PC-3 (cell line): ENCODE data around the gene KCTD1. TPM values are rescaled to one million over a fixed set of nuclear protein-coding genes. Genes with fewer than 3 reads are reported as not detected.

ENCODE experiments used
- ATAC-seq: fragments of 200-7000 bp; cut with Tn5 transposase; 2 replicates; pipeline ENCODE4 v1.9.1; 2020; ENCODE audit warnings: mild to moderate bottlenecking, moderate library complexity
- BruUV-seq: library from RNA; stranded (reverse); fragments of 400-500 nt; replicated peaks from 2 replicates; lab custom pipeline; 2021; lab: Mats Ljungman, UMichigan
- CTCF ChIA-PET: fragments of 300-600 bp; sonication (Branson Sonifier 250); formaldehyde crosslinking; loops from one replicate; lab custom pipeline; 2022; ENCODE audit warnings: antibody characterized with exemption; lab: Charles Lee
- POLR2A ChIA-PET: fragments of 300-600 bp; sonication (Branson Sonifier 250); formaldehyde crosslinking; loops from one replicate; lab custom pipeline; 2022; ENCODE audit warnings: antibody characterized with exemption; ENCODE audit not compliant: unreplicated experiment; lab: Charles Lee
- DNase-seq: peaks from one replicate; pipeline ENCODE4 v3.0.0-alpha.2; 2015
- H2AFZ ChIP-seq: fragments of 300-600 bp; sonication (generic); 2 replicates; pipeline ENCODE4 v1.6.0; 2016; ENCODE audit warnings: antibody characterized with exemption, low read length
- H3F3A ChIP-seq: fragments of 300-600 bp; sonication (generic); one replicate; pipeline ENCODE4 v1.6.0; 2017; ENCODE audit warnings: antibody characterized with exemption, low read length, control low read depth, mild to moderate bottlenecking; ENCODE audit not compliant: unreplicated experiment
- H3K27ac ChIP-seq: fragments of 300-600 bp; sonication (generic); 2 replicates; pipeline ENCODE4 v1.5.1; 2016; ENCODE audit warnings: mild to moderate bottlenecking, low read length
- H3K27me3 ChIP-seq: fragments of 300-600 bp; sonication (generic); 2 replicates; pipeline ENCODE4 v1.6.1; 2016; ENCODE audit warnings: low read length, mixed read lengths
- H3K36me3 ChIP-seq: fragments of 300-600 bp; sonication (generic); 2 replicates; pipeline ENCODE4 v1.6.1; 2016; ENCODE audit warnings: low read depth, mixed run types, low read length, mixed read lengths
- H3K4me1 ChIP-seq: fragments of 300-600 bp; sonication (generic); 2 replicates; pipeline ENCODE4 v1.5.1; 2016; ENCODE audit warnings: low read length; ENCODE audit not compliant: insufficient read depth
- H3K4me2 ChIP-seq: fragments of 300-600 bp; sonication (generic); 2 replicates; pipeline ENCODE4 v1.6.0; 2016; ENCODE audit warnings: low read length
- H3K4me3 ChIP-seq: fragments of 300-600 bp; sonication (generic); 2 replicates; pipeline ENCODE4 v1.5.1; 2016; ENCODE audit warnings: mild to moderate bottlenecking, low read length, mixed read lengths
- H3K79me2 ChIP-seq: fragments of 300-600 bp; sonication (generic); 2 replicates; pipeline ENCODE4 v1.6.1; 2017; ENCODE audit warnings: low read length, mixed read lengths
- H3K9ac ChIP-seq: fragments of 300-600 bp; sonication (generic); 2 replicates; pipeline ENCODE4 v1.6.0; 2016; ENCODE audit warnings: mild to moderate bottlenecking, low read length
- H3K9me2 ChIP-seq: fragments of 300-600 bp; sonication (generic); replicated peaks from 2 replicates; pipeline ENCODE4 v1.6.1; 2016; ENCODE audit warnings: mixed run types, low read length, mixed read lengths
- H3K9me3 ChIP-seq: fragments of 300-600 bp; sonication (generic); 2 replicates; pipeline ENCODE4 v1.6.1; 2016; ENCODE audit warnings: low read length, mixed read lengths
- H4K20me1 ChIP-seq: fragments of 300-600 bp; sonication (generic); 2 replicates; pipeline ENCODE4 v1.6.1; 2016; ENCODE audit warnings: low read length, mixed read lengths
- CTCF ChIP-seq: fragments of 300-600 bp; sonication (generic); conservative IDR thresholded peaks from 2 replicates; pipeline ENCODE4 v1.5.1; 2017; ENCODE audit warnings: antibody characterized with exemption, low read depth, mild to moderate bottlenecking, low read length
- EZH2 ChIP-seq: fragments of 300-600 bp; sonication (generic); IDR thresholded peaks from one replicate; pipeline ENCODE4 v1.6.1; 2017; ENCODE audit warnings: antibody characterized with exemption, mild to moderate bottlenecking, low read length; ENCODE audit not compliant: unreplicated experiment
- EZH2phosphoT487 ChIP-seq: fragments of 300-600 bp; sonication (generic); IDR thresholded peaks from 2 replicates; pipeline ENCODE4 v1.6.1; 2018; ENCODE audit warnings: mild to moderate bottlenecking, antibody characterized with exemption, low read length, borderline replicate concordance
- intact Hi-C: fragments of 100-400 bp; cut with micrococcal nuclease; formaldehyde crosslinking; loops from 2 replicates; pipeline ENCODE4 v1.9.0; 2023
- total RNA-seq: library from RNA; depleted of rRNA; stranded (reverse); fragments of >200 nt; gene quantifications from 2 replicates; pipeline ENCODE4 v1.2.3, GENCODE V29; 2014

Gene KCTD1
- total RNA-seq, 1 experiment from 2014 or later = 15.8 TPM

- no peak for DNase-seq
- TF ChIP-seq EZH2 (no peak), CTCF (no peak)
- H3K36me3 ChIP-seq = no peaks in the 10 kb centered on the region
- no peak for ATAC-seq
- ChIA-PET POLR2A (no interaction called here), CTCF (no interaction called here)
- no peak overlapping the region for H3K27ac ChIP-seq
- intact Hi-C loops = loop anchor here (10.0 kb wide), 1 partner anchor 208 kb away; no protein-coding TSS in a partner anchor
- no peaks in the 10 kb centered on the region for H3K9me2 ChIP-seq
- no TSS peak for BruUV-seq
- H2AFZ ChIP-seq = no peak overlapping the region
- no peak overlapping the region for H3K4me2 ChIP-seq
- H3K4me3 ChIP-seq = no peak overlapping the region
- no peaks in the 10 kb centered on the region for H3K79me2 ChIP-seq
- no peaks in the 10 kb centered on the region for H4K20me1 ChIP-seq
- H3K9ac ChIP-seq = no peak overlapping the region
- H3K4me1 ChIP-seq = no peaks in the 10 kb centered on the region
- no peaks in the 10 kb centered on the region for H3F3A ChIP-seq
- no peaks in the 10 kb centered on the region for H3K9me3 ChIP-seq
- no peaks in the 10 kb centered on the region for H3K27me3 ChIP-seq
Observed at GRCh38 chr18:26406854-26407517, 141.4 kb downstream of the KCTD1 start.

- H3K79me2 ChIP-seq = no peaks in the 10 kb centered on the region
- H4K20me1 ChIP-seq = no peaks in the 10 kb centered on the region
- no peaks in the 10 kb centered on the region for H3K4me1 ChIP-seq
- DNase-seq (no peak), ATAC-seq (no peak)
- H3K27me3 ChIP-seq = no peaks in the 10 kb centered on the region
- CTCF ChIA-PET = no interaction called here
- H3K36me3 ChIP-seq = no peaks in the 10 kb centered on the region
- H3F3A ChIP-seq = no peaks in the 10 kb centered on the region
- H3K9ac ChIP-seq = no peak overlapping the region
- H3K27ac ChIP-seq = no peak overlapping the region
- H3K4me2 ChIP-seq = no peak overlapping the region
- intact Hi-C loops = loop anchor here (10.0 kb wide), 1 partner anchor 208 kb away; no protein-coding TSS in a partner anchor
- no TSS peak for BruUV-seq
- no peaks in the 10 kb centered on the region for H3K9me2 ChIP-seq
- no peak for TF ChIP-seq CTCF
- TF ChIP-seq EZH2 = no peak
- H3K9me3 ChIP-seq = no peaks in the 10 kb centered on the region
- H3K4me3 ChIP-seq = no peak overlapping the region
- no peak overlapping the region for H2AFZ ChIP-seq
- POLR2A ChIA-PET = no interaction called here
Observed at GRCh38 chr18:26406324-26406723, 142.0 kb downstream of the KCTD1 start.

- Histone ChIP-seq H3K27me3 (no peaks in the 10 kb centered on the region), H2AFZ (no peak overlapping the region), H3K79me2 (no peaks in the 10 kb centered on the region), H3K4me1 (no peaks in the 10 kb centered on the region), H3K9me2 (no peaks in the 10 kb centered on the region), H3K4me3 (no peak overlapping the region), H3K9ac (no peak overlapping the region), H3K36me3 (no peaks in the 10 kb centered on the region), H3K27ac (no peak overlapping the region), H3F3A (no peaks in the 10 kb centered on the region), H3K4me2 (no peak overlapping the region), H3K9me3 (no peaks in the 10 kb centered on the region), H4K20me1 (no peaks in the 10 kb centered on the region)
- POLR2A ChIA-PET = no interaction called here
- intact Hi-C loops = loop anchor here (2.0 to 10.0 kb wide), 2 partner anchors 144 to 210 kb away; partner anchors contain the start of gene KCTD1
- CTCF ChIA-PET = interaction anchor here (0.6 to 1.2 kb wide), 3 partner anchors 21 to 216 kb away, joined by 4 to 12 read pairs (median 6); no protein-coding TSS in a partner anchor
- BruUV-seq = no TSS peak
- ATAC-seq (peak; percentile 96), DNase-seq (peak; percentile 62)
- TF ChIP-seq CTCF (peak; percentile 77), EZH2phosphoT487 (no peak)
Observed at GRCh38 chr18:26405190-26405801, 143.1 kb downstream of the KCTD1 start.
